SK-N-SH treated with all-trans-retinoic acid at 6 μM for 48 hours (cell line): ENCODE measurements around the gene RFX3.

Source experiments
- BACH2 ChIP-seq: fragments of 250-450 bp; sonication (Bioruptor Pico); IDR thresholded peaks from 2 replicates; pipeline ENCODE4 v1.9.0; 2021; ENCODE audit warnings: mild to moderate bottlenecking, borderline replicate concordance
- CSDC2 ChIP-seq: fragments of 250-450 bp; sonication (Bioruptor Pico); IDR thresholded peaks from 2 replicates; pipeline ENCODE4 v1.5.0; 2020; ENCODE audit warnings: mild to moderate bottlenecking, moderate library complexity
- TOX ChIP-seq: fragments of 250-450 bp; sonication (Bioruptor Pico); IDR thresholded peaks from 2 replicates; pipeline ENCODE4 v1.8.0; 2021; ENCODE audit warnings: mild to moderate bottlenecking, moderate library complexity, borderline replicate concordance

GRCh38 chr9:3308609-3309008 is 217.2 kb downstream of the RFX3 start:
- TF ChIP-seq BACH2 (no peak), TOX (CRISPR knock-in tag) (no peak), CSDC2 (no peak)
